Activated T-cell treated with anti-CD3 and anti-CD28 coated beads, Interleukin-2, amount 50 U/mL, for 1 hour (primary cell): Measurements from ENCODE around the gene HCAR3.

Source experiments
- DNase-seq: peaks from one replicate; pipeline ENCODE4 v3.0.0-alpha.2; 2020

HCAR3 gene

DNA sequence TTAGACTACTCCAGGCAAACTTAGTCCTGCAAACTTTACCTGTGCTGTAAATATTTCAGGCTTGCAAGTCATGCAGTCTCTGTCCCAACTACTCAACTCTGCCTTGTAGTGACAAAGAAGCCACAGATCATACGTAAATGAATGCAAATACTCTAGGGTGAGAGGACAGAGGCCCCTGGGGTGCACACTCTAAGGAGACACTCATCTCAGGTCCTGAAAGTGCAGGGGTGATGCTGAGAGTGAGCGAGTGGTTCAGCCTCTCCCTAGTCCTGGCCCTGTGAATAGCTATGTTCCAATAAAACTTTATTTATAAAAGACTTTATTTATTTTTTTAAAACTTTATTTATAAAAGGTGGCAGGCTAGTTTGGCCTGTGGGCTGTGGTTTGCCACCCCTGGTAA lies 48.3 kb downstream of the HCAR3 start:
- no peak for DNase-seq

DNA sequence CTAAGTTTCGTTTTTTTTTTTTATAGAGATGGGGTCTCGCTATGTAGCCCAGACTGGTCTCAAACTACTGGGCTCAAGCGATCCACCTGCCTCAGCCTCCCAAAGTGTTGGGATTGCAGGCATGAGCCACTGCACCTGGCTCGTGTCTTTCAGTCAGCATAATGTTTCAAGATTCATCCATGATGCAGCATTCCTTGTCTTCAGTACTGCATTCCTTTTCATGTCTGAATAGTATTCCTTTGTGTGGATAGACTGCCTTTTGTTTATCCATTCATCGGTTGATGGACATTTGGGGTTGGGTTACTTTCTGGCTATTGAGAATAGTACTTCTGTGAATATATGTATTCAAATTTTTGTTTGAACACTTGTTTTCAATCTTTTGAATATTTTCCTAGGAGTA lies 50.9 kb downstream of the HCAR3 start:
- no peak for DNase-seq

GRCh38 chr12:122665349-122665748 lies 51.3 kb downstream of the HCAR3 start:
- no peak for DNase-seq
